HG02938 (cell line): ENCODE data around the gene SNX32.

Experiments
- ATAC-seq: cut with Tn5 transposase; IDR thresholded peaks from one replicate; pipeline ENCODE4 v1.9.1; 2021; ENCODE audit warnings: mild to moderate bottlenecking, moderate library complexity; ENCODE audit not compliant: unreplicated experiment

The SNX32 gene

DNA sequence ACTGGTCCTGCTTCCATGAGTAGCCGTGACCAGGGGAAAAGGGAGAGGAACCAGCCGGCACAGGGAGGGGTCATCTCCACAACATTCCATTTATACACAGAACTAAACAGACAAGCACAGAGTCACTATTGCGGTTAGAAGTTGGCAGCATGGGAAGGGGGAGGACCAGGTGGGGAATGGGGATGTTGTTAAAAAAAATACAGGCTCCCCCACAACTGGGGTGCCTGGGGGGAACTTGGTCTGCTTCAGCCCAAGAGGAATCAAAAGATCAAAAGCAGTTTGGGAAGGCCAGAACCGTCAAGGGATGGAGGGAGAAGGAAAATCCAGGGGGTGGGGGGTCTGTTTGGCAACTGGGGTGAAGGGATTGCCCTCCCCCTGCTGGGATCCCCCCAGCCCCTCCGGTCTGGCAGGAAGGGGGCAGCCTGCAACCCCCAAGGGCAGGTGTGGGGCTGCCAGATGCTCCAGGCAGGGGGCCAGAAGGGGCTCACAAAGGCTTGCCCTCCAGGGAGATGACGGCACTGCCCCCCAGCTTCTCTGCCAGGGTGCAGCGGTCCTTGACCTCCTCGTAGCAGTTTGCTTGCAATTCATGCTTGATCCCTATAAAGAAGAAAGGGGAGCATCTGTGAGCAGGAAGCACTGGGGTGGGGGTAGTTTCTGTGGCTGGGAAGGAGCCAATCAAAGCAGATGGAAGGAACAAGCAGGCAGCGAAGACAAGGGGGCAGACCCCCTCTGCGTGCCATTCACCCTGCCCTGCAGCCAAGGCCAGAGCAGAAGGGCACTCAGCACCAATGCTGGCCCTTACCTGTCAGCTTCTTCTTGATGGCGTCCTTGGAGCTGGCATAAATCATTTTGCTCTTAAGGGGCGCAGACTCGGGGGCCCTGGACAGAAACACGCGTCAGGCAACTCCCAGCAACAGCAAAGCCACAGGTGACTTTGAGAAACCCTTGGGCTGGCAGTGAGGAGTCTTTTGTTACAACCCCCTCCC lies 21.4 kb downstream of the SNX32 start:
- ATAC-seq, result no peak

- ATAC-seq, result no peak
Observed at GRCh38 chr11:65855927-65856363, 22.2 kb downstream of the SNX32 start.

GRCh38 chr11:65856689-65857499 lies 23.1 kb downstream of the SNX32 start:
- ATAC-seq, result peak; percentile 18

GRCh38 chr11:65857500-65857852 lies 23.7 kb downstream of the SNX32 start:
- peak; percentile 5 for ATAC-seq

- ATAC-seq, result peak; percentile 42
Observed at GRCh38 chr11:65857853-65858680, 24.3 kb downstream of the SNX32 start, which contains the start of gene CFL1. TSS of gene CFL1 (minus strand) at chr11:65858180. CDS start at chr11:65858099, 81 bp downstream.

DNA sequence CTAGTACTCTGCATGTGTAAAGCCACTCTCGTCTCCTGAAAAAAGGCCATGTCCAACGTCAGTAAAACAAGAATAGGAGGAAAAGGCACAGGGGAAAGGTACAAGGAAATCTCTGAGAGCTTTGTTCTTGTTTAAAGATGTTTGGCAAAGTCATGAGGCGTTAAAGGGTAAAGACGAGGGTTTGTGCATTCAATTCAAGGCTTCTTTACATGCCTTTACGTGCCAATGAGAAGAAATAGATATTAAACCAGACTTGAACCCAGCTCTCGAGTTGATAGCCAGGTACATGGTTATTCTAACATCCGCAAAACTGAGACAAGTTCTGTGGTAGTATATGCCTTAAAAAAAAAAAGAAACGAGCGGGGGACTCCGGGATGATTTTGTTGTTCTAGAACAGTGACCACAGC lies 24.9 kb downstream of the SNX32 start:
- no peak for ATAC-seq

GRCh38 chr11:65859095-65859811 lies 25.5 kb downstream of the SNX32 start:
- peak; percentile 50 for ATAC-seq

DNA sequence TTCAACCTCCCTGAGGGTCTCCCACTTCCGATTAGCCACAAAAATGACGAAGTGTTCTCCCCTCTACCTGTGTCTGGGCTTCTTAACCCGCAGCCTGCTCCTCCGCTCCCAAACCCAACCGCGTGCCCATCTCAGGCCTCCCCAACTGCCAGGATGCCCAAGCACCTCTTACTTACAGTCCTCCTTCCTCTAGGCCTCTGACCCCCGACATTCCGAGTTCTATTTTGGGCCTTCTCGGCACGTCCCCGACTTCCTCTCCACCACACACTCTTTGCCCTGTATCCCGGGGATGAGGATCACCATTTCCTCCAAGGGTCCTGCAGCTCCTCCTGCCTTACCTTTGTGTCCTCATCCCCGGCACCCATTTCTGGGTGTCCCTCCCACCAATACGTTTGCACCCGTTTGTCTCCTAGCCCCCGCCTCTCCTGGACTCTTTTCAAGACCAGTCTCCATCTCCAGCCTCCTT lies 26.1 kb downstream of the SNX32 start:
- peak; percentile 0 for ATAC-seq

DNA sequence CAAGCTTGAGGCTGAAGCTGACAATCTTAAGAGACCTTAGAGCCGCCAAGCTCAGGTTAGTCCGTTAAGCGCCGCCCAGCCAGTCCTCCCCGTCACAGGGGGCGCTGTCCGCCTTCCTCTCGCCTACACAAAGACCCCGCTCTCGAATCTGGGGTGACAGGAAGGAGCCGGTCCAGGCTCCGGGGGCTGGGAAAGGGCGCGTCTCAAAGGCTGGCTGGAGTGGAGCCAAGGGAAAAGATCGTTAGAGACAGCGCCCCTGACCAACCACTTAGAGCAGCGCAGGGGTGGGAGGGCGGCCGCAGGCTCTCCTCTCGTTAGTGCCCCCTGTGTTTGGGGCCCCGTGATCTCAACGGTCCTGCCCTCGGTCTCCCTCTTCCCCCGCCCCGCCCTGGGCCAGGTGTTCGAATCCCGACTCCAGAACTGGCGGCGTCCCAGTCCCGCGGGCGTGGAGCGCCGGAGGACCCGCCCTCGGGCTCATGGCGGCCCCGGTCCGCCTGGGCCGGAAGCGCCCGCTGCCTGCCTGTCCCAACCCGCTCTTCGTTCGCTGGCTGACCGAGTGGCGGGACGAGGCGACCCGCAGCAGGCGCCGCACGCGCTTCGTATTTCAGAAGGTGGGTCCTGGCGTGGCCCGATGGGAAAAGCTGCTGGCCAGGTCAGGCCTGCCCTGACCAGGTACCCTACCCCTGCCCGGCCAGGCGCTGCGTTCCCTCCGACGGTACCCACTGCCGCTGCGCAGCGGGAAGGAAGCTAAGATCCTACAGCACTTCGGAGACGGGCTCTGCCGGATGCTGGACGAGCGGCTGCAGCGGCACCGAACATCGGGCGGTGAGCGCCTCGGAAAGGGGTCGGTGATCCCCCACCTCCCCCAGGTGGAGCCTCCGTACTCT lies 26.8 kb downstream of the SNX32 start, which contains the start of gene MUS81:
Gene MUS81, plus strand, starts transcription at position 156 of the 887 bp plus-strand sequence. Its CDS starts 321 bp downstream, at position 477.
- peak; percentile 18 for ATAC-seq

- ATAC-seq, result no peak
Observed at GRCh38 chr11:65861165-65861505, 27.4 kb downstream of the SNX32 start.

DNA sequence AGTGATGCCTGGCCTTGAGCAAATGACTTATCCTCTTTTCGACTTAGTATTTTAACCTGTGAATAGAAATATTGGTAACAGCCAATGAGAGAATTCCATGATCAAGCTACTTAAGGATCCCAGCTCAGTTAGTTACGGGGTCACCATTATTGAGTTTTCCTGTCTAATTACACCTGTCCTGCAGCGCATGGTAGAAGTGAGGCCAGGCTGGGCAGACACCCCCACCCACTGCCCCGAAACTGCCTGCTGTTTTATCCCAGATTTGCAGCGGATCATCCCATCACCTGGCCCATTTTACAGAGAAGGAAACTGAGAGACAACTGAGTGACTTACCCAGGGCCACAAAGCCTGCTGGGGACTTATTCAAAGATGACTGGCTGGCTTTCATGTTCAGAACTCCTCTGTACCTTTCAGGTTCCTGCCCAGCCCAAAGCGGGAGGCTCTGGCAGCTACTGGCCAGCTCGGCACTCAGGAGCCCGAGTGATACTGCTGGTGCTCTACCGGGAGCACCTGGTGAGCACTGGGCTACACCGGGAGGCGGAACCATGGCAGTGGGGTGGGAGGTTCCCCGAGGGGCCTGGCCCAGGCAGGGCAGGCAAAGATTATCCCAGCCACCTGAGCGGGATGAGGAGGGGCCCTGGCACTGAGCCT lies 27.9 kb downstream of the SNX32 start:
- ATAC-seq, result no peak

GRCh38 chr11:65862191-65862735 lies 28.5 kb downstream of the SNX32 start:
- no peak for ATAC-seq

- no peak for ATAC-seq
Observed at GRCh38 chr11:65862941-65863888, 29.5 kb downstream of the SNX32 start.

- ATAC-seq, result no peak
Observed at GRCh38 chr11:65863889-65864705, 30.3 kb downstream of the SNX32 start.

GRCh38 chr11:65864706-65865471 lies 31.1 kb downstream of the SNX32 start:
- ATAC-seq, result no peak
